ENCODE data around the gene CACNB3. TPM values are rescaled to one million over a fixed set of nuclear protein-coding genes. Genes with fewer than 3 reads are reported as not detected.
"Not testable (repeated sequence)": the region's sequence is repeated elsewhere in the genome, so short reads cannot be mapped to it uniquely, and the experiment has no call there.

CACNB3 gene
- total RNA-seq, 1 donor from 2014 or later: 59.7 TPM

- DNase-seq (ENCODE audit: low spot score): no peak
Measured at GRCh38 chr12:48818831-48819590, 715 bp downstream of the CACNB3 start.

- DNase-seq (ENCODE audit: low spot score): no peak
Measured at GRCh38 chr12:48819986-48820725, 1.9 kb downstream of the CACNB3 start.

GRCh38 chr12:48822139-48822538 lies 3.8 kb downstream of the CACNB3 start:
- no peak for DNase-seq (ENCODE audit: low spot score)

- DNase-seq (ENCODE audit: low spot score): no peak
Measured at GRCh38 chr12:48822711-48823110, 4.4 kb downstream of the CACNB3 start.

GRCh38 chr12:48823281-48823680 lies 5.0 kb downstream of the CACNB3 start:
- no peak for DNase-seq (ENCODE audit: low spot score)

GRCh38 chr12:48824112-48824511 lies 5.8 kb downstream of the CACNB3 start:
- no peak for DNase-seq (ENCODE audit: low spot score)

GRCh38 chr12:48824905-48825304 lies 6.6 kb downstream of the CACNB3 start:
- no peak for DNase-seq (ENCODE audit: low spot score)

GRCh38 chr12:48826209-48826855 lies 8.0 kb downstream of the CACNB3 start:
- no peak for DNase-seq (ENCODE audit: low spot score)

- no peak for DNase-seq (ENCODE audit: low spot score)
Measured at GRCh38 chr12:48827026-48827425, 8.7 kb downstream of the CACNB3 start.

GRCh38 chr12:48827513-48828096 lies 9.3 kb downstream of the CACNB3 start:
- DNase-seq (ENCODE audit: low spot score): no peak

- DNase-seq (ENCODE audit: low spot score): no peak
Measured at GRCh38 chr12:48828293-48828692, 10.0 kb downstream of the CACNB3 start.

- no peak for DNase-seq (ENCODE audit: low spot score)
Measured at GRCh38 chr12:48828841-48829575, 10.7 kb downstream of the CACNB3 start.

GRCh38 chr12:48831257-48831656 lies 13.0 kb downstream of the CACNB3 start:
- DNase-seq (ENCODE audit: low spot score): no peak

- no peak for DNase-seq (ENCODE audit: low spot score)
Measured at GRCh38 chr12:48832321-48833060, 14.2 kb downstream of the CACNB3 start.

- no peak for DNase-seq (ENCODE audit: low spot score)
Measured at GRCh38 chr12:48838048-48838447, 19.8 kb downstream of the CACNB3 start.

- not testable (repeated sequence) for DNase-seq (ENCODE audit: low spot score)
Measured at GRCh38 chr12:48842021-48842420, 23.7 kb downstream of the CACNB3 start.

- DNase-seq (ENCODE audit: low spot score): peak; percentile 96
Measured at GRCh38 chr12:48851883-48852733, 33.8 kb downstream of the CACNB3 start, which contains the start of gene DDX23. DDX23 (minus strand) TSS chr12:48852163; CDS start chr12:48845782, 6,381 bp downstream.

GRCh38 chr12:48852734-48853688 lies 34.7 kb downstream of the CACNB3 start:
- peak; percentile 94 for DNase-seq (ENCODE audit: low spot score)

- DNase-seq (ENCODE audit: low spot score): no peak
Measured at GRCh38 chr12:48854488-48854887, 36.2 kb downstream of the CACNB3 start.
